Measurements from ENCODE around the gene SMOC1. TPM values are rescaled to one million over a fixed set of nuclear protein-coding genes. Genes with fewer than 3 reads are reported as not detected.

Gene SMOC1
- total and polyA plus RNA-seq, 2 of the 8 experiments (the other 6 are each of a cell fraction or from before 2014, with no cell fraction given): 1.6 to 2.4 TPM

DNA sequence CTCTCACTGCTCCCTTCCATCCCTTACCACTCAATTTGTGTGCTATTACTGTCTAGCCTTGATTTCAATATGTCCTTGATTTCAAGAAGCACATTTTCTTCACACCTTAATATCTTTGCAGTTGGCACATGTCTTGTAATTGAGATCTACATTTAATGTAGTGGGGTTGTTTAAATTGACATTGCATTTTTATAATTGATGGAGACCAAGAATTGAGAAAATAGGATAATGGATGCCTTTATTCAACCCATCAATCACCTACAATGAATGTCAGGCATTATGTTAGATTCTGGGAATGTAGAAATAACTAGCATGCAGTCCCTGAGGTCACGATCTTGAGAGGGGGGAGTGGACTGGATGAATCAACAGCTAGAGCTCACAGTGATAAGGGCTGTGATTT, 94.6 kb downstream of the SMOC1 start:
- Histone ChIP-seq H3K79me1 (ENCODE audit: low read depth, low read length) (no peaks in the 10 kb centered on the region; the same call in 1 of the 2 replicates), H3K9me3 (ENCODE audit: insufficient read depth in 2 of 2, low read depth in 1 of 2, low read length in 1 of 2) (no peaks in the 10 kb centered on the region), H2BK5ac (ENCODE audit: low read depth, low read length) (no peak overlapping the region), H2BK120ac (replicated peaks; ENCODE audit: low read depth, low read length) (no peak overlapping the region), H4K5ac (ENCODE audit: insufficient read length, low read depth, low read length) (no peak overlapping the region), H4K8ac (ENCODE audit: extremely low read depth, insufficient read depth, low read length) (no peak overlapping the region), H2AK5ac (ENCODE audit: low read depth, low read length) (no peak overlapping the region), H4K91ac (replicated peaks; ENCODE audit: insufficient read length, low read length) (no peak overlapping the region), H3K18ac (ENCODE audit: extremely low read depth, low read length) (no peak overlapping the region), H3K56ac (replicated peaks; ENCODE audit: insufficient read length, low read depth, low read length) (no peak overlapping the region), H3K9ac (replicated peaks in 1 of 4; ENCODE audit: extremely low read depth in 1 of 4, low read depth in 3 of 4, low read length in 3 of 4) (no peak overlapping the region), H3K23me2 (ENCODE audit: low read depth, low read length) (no peaks in the 10 kb centered on the region), H2AFZ (ENCODE audit: low read length) (no peak overlapping the region), H3K4me2 (ENCODE audit: insufficient read depth in 1 of 2, low read depth in 2 of 2, low read length in 2 of 2) (no peak overlapping the region), H3K27ac (ENCODE audit: low read depth, low read length) (no peak overlapping the region), H3K4ac (replicated peaks; ENCODE audit: insufficient read length, low read depth, low read length) (no peak overlapping the region), H3K79me2 (ENCODE audit: control insufficient read depth in 1 of 2, insufficient read depth in 2 of 2, low read length in 2 of 2) (no peaks in the 10 kb centered on the region), H4K20me1 (replicated peaks in 1 of 2; ENCODE audit: control insufficient read depth in 1 of 2, insufficient read depth in 2 of 2, low read length in 2 of 2) (no peaks in the 10 kb centered on the region), H2BK12ac (ENCODE audit: low read depth, low read length) (no peak overlapping the region), H2BK15ac (ENCODE audit: low read length) (no peak overlapping the region), H3K23ac (ENCODE audit: insufficient read length) (no peak overlapping the region), H3K27me3 (replicated peaks in 1 of 4; ENCODE audit: control insufficient read depth in 3 of 4, extremely low read depth in 1 of 4, insufficient read depth in 3 of 4, low read length in 3 of 4) (no peaks in the 10 kb centered on the region), H3K36me3 (ENCODE audit: control insufficient read depth in 2 of 4, insufficient read depth in 4 of 4, low read length in 3 of 4) (no peaks in the 10 kb centered on the region), H3K14ac (ENCODE audit: insufficient read length) (no peak overlapping the region), H3K4me3 (ENCODE audit: extremely low read depth in 1 of 4, insufficient read depth in 2 of 4, low read depth in 3 of 4, low read length in 4 of 4) (no peak overlapping the region), H3K4me1 (replicated peaks in 1 of 4; ENCODE audit: control insufficient read depth in 3 of 4, insufficient read depth in 4 of 4, low read length in 3 of 4) (no peaks in the 10 kb centered on the region; a peak in 1 of 7 replicates), H2BK20ac (ENCODE audit: low read length) (no peak overlapping the region)
- 95% methylated on average over 1 of the region's 1 CpG; no CpG with 5 or more reads in 1 of the 2 experiments for WGBS, 2 experiments (ENCODE audit: extremely low coverage in 1 of 2, insufficient coverage in 1 of 2, insufficient read length in 1 of 2, insufficient replicate concordance in 2 of 2, low coverage in 1 of 2, low lambda C conversion rate in 2 of 2, missing lambda C conversion rate in 1 of 2)
- ChIA-PET CTCF (ENCODE audit: partially characterized antibody) (interaction anchor here (1.2 to 1.3 kb wide), 2 partner anchors 15 to 35 kb away, joined by 3 to 4 read pairs; no protein-coding TSS in a partner anchor), POLR2A (ENCODE audit: partially characterized antibody) (no interaction called here)
- DNase-seq (ENCODE audit: low read depth in 1 of 2, low spot score in 2 of 2) (no peak), FAIRE-seq (no peak)
- TF ChIP-seq TAF1 (IDR thresholded peaks at IDR 0.05; ENCODE audit: low read depth, low read length) (no peak), BACH1 (IDR thresholded peaks at IDR 0.05; ENCODE audit: low read length) (no peak), NRF1 (IDR thresholded peaks at IDR 0.05; ENCODE audit: low read depth, low read length) (no peak), RAD21 (IDR thresholded peaks at IDR 0.05 in 1 of 2, conservative IDR thresholded peaks at IDR 0.05 in 1 of 2; ENCODE audit: low read depth in 2 of 2, low read length in 2 of 2) (no peak), EGR1 (IDR thresholded peaks at IDR 0.05; ENCODE audit: borderline replicate concordance, low read depth, low read length) (no peak), SP1 (IDR thresholded peaks at IDR 0.05; ENCODE audit: low read depth, low read length) (no peak), YY1 (IDR thresholded peaks at IDR 0.05; ENCODE audit: low read depth, low read length) (no peak), JUND (IDR thresholded peaks at IDR 0.05; ENCODE audit: low read length) (no peak), SUZ12 (IDR thresholded peaks at IDR 0.05; ENCODE audit: low read length) (no peak), TEAD4 (IDR thresholded peaks at IDR 0.05; ENCODE audit: low read depth, low read length) (no peak), SRF (IDR thresholded peaks at IDR 0.05; ENCODE audit: low read depth, low read length) (no peak), CHD1 (IDR thresholded peaks at IDR 0.05; ENCODE audit: low read depth, low read length) (no peak), ZNF274 (IDR thresholded peaks at IDR 0.05; ENCODE audit: borderline replicate concordance, extremely low read depth, low read length) (no peak)
- TF ChIP-seq, protein P1, sequence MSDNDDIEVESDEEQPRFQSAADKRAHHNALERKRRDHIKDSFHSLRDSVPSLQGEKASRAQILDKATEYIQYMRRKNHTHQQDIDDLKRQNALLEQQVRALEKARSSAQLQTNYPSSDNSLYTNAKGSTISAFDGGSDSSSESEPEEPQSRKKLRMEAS (IDR thresholded peaks at IDR 0.05): no peak
- TF ChIP-seq, protein P2, sequence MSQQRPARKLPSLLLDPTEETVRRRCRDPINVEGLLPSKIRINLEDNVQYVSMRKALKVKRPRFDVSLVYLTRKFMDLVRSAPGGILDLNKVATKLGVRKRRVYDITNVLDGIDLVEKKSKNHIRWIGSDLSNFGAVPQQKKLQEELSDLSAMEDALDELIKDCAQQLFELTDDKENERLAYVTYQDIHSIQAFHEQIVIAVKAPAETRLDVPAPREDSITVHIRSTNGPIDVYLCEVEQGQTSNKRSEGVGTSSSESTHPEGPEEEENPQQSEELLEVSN (IDR thresholded peaks at IDR 0.05): no peak

Measured in H1 (cell line).